HG02759 (cell line): ENCODE measurements around the gene LONRF3.
"Not testable (repeated sequence)": the region's sequence is repeated elsewhere in the genome, so short reads cannot be mapped to it uniquely, and the experiment has no call there.

ENCODE experiments used
- ATAC-seq: cut with Tn5 transposase; IDR thresholded peaks from one replicate; pipeline ENCODE4 v1.9.1; 2021; ENCODE audit warnings: mild to moderate bottlenecking, moderate library complexity; ENCODE audit not compliant: unreplicated experiment

Gene LONRF3

GRCh38 chrX:118980761-118981160 is 6.3 kb downstream of the LONRF3 start:
- no peak for ATAC-seq

DNA sequence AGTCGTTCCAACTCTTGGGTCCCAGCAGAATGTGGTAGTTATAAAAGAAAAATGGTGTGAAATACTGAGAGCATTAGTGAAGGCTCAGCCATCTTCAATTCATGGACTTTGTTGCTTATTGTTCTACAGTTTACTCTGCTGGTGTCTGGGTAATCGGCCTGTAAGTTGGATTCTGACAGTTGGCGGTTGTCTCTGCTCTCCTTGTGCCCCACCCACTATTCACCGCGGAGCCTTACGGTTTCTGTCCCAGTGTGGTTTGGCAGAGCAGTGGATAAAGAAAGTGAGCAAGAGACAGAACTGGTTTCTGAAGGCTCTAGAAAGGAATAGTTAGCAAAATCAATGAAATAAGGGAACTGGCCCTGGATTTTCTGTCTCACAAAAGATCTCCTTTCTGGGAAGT is 9.1 kb downstream of the LONRF3 start:
- ATAC-seq = no peak

DNA sequence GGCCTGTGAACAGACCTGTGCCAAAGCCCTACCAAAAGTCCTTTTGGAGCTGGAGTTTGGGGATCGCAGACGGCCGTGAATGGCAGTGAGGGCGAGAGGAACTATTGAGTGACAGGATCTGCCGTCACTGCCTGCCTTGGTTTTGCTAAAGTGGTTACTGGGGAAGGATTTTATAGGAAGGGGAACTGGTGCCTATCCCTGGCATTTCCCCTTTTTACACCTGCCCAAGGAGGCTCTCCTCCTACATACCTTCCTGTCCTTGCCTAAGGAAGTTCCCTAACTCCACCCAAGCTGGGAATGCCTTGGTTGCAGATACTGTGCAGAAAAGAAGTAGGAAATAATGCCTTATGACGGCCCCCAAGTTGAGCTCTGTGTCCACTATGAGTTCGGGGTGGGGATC is 14.5 kb downstream of the LONRF3 start:
- no peak for ATAC-seq

GRCh38 chrX:118989886-118990285 is 15.5 kb downstream of the LONRF3 start:
- no peak for ATAC-seq

- ATAC-seq = no peak
Measured at GRCh38 chrX:118990512-118991227, 16.3 kb downstream of the LONRF3 start.

DNA sequence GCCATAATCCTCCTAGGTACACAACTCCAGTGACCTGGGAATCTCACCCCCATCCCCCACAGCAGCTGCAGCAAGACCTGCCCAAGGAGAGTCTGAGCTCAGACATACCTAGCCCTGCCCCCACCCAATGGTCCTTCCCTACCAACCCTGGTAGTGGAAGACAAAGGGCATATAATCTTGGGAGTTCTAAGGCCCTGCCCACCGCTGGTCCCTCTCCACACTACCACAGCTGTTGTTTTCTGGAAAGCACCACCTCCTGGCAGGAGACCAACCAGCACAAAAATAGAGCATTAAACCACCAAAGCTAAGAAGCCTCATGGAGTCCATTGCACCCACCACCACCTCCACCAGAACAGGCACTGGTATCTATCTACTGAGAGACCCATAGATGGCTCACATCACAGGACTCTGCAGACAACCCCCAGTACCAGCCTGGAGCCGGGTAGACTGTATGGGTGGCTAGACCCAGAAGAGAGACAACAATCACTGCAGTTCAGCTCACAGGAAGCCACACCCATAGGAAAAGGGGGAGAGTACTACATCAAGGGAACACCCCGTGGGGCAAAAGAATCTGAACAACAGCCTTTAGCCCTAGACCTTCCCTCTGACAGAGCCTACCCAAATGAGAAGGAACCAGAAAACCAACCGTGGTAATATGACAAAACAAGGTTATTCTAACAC is 18.2 kb downstream of the LONRF3 start:
- not testable (repeated sequence) for ATAC-seq

DNA sequence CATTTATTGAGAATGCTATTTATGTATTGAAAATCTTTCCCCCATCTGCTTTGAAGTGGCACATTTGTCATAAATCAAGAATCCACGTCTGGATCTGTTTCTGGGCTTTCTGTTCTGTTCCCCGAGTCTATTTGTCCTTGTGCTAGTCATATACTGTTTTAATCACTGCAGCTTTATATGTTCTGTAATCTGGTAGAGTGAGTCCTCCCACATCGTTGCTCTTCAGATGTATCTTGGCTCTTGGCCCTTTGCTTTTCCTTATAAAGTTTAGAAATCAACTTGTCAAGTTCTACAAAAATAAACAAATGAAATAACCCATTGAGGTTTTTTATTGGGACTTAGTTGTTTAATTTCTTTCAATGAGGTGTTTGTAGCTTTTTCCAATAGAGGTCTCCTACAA is 29.0 kb downstream of the LONRF3 start:
- ATAC-seq = no peak

- peak; percentile 78 for ATAC-seq
Measured at GRCh38 chrX:119004920-119005524, 30.6 kb downstream of the LONRF3 start.

- ATAC-seq = no peak
Measured at GRCh38 chrX:119007189-119007770, 32.9 kb downstream of the LONRF3 start.

DNA sequence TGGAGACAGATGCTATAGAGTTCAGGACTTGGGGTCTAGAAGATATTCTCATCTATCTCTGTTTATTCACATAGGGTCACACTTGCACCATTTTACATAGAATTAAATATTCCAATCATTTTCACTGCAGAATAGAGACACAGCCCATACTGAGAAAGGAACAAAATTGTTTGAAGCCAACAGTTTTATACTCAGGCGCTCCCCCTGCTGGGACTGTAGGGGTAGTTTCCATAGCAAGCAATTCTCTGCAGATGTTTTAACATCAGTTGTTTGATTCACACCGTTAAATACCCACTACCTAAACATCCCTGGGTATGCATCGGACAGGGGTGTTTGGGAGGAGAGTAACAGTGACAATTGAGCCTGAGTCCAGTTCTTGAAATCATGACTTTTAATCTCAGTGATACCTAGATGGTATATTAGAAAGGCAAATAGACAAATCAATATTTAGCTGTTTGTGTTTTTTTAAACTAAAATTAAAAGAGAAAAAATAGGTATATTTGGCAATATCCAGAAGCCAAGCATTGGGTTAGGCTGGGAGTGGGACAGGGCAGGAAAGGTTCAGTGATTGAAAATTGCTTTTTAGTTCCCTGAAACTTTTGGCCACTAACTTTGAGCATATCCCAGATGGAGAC is 33.8 kb downstream of the LONRF3 start:
- ATAC-seq = no peak

DNA sequence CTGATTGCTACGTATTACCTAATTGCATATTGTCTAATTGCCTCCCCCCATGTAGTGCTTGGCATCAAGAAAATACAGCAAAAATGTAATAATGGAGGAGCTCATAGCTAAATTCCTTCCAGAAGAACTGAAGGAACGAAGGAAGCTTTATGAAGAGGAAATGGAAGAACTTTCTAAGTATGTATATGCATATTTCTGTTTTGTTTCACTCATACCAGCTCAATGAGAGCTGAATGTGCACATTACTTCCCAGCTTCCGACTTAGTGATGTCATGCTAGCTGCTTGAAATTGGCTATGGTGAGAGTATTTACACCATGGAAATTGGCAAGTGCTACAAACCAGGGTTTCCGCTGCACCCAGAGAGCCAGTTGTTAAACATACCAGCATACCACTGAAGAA is 34.7 kb downstream of the LONRF3 start:
- no peak for ATAC-seq

DNA sequence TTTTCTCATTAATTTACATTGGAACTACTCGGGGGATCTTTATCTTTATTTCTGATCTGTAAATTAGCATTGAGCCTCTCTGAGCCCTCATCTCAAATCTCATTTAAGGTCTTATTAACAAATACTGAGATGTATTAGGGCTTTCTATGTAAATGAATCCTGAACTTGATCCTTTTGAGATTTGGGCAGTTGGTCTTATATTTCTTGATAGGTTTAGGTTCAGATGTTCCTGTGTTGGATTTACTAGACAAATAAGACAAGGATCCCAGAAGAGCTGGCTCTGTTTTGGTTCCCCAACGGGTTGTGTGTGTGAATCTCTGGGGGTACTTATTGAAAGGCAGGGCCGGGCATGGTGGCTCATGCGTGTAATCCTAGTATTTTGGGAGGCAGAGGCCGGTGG is 36.1 kb downstream of the LONRF3 start:
- ATAC-seq = no peak

DNA sequence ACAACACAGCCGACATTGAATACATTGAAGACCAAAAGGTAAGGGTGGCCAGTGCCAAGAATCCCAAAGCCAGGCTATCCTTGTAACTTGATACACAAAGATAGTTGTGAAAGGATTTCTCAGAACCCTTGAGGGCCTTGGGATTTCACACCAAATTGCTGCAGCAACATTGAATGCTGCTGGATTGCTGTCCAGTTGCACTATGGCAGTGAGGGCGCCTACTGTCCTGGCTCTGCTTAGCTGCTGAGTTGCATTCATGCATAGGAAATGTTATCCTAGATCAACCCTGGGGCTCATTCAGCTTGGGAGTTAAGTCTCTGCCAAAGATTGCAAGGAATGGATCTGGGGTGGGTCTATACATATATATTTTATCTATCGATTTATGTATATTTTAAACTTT is 38.7 kb downstream of the LONRF3 start:
- ATAC-seq = no peak

GRCh38 chrX:119015407-119016237 is 41.2 kb downstream of the LONRF3 start:
- peak; percentile 94 for ATAC-seq

GRCh38 chrX:119017077-119017476 is 42.7 kb downstream of the LONRF3 start:
- no peak for ATAC-seq

DNA sequence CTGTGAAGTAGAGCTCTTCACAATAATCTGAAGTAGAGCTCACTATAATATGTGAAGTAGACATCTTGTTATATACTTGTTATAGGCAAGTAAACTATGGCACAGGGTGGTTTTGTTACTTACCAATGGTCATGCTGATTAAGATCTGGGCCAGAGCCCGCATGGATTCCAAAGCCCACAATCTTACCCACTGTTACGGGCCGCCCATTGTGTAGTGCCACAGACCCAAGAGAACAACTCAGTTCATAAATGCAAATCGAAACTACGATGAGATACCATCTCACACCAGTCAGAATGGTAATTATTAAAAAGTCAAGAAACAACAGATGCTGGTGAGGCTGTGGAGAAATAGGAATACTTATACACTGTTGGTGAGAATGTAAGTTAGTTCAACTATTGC is 51.5 kb downstream of the LONRF3 start:
- ATAC-seq = no peak

GRCh38 chrX:119026344-119026743 is 51.9 kb downstream of the LONRF3 start:
- ATAC-seq = not testable (repeated sequence)

- ATAC-seq = not testable (repeated sequence)
Measured at GRCh38 chrX:119027960-119028732, 53.7 kb downstream of the LONRF3 start.

DNA sequence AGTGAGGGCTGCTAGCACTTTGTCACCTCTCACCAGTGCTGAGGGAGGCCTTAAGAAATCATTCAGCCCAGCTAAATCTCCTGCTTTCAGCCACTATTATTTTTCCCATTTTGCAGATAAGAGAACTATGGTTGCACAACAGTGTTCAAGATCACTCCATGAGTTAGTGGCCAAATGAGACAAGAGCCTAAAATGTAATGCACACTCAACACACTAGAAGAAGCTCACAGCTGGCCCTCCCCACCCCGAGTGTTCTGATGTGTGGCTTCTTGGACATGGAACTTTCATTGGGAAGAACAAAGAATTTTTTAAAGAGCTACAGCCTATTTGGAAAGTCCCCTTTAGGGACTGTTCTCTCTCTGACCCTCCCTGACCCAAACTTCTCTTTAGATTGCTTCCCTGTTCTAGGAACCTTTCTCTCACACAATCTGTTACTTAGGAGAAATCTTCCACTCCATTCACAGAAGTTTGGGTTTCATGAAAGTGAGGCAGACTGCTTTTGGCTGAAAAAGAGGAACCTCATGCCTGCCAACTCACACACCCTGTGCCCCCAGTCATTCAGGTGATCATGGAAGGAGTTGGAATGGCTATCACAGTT is 54.4 kb downstream of the LONRF3 start:
- no peak for ATAC-seq
